Camera-type eye (tissue), 1 donor: ENCODE data around the gene FES. TPM values are rescaled to one million over a fixed set of nuclear protein-coding genes. Genes with fewer than 3 reads are reported as not detected.

ENCODE experiments used
- total RNA-seq: library from RNA; depleted of rRNA; stranded (reverse); fragments of >200 nt; gene quantifications from one replicate; pipeline ENCODE4 v1.2.3, GENCODE V29; 2014

FES gene
- 35.7 TPM for total RNA-seq

DNA sequence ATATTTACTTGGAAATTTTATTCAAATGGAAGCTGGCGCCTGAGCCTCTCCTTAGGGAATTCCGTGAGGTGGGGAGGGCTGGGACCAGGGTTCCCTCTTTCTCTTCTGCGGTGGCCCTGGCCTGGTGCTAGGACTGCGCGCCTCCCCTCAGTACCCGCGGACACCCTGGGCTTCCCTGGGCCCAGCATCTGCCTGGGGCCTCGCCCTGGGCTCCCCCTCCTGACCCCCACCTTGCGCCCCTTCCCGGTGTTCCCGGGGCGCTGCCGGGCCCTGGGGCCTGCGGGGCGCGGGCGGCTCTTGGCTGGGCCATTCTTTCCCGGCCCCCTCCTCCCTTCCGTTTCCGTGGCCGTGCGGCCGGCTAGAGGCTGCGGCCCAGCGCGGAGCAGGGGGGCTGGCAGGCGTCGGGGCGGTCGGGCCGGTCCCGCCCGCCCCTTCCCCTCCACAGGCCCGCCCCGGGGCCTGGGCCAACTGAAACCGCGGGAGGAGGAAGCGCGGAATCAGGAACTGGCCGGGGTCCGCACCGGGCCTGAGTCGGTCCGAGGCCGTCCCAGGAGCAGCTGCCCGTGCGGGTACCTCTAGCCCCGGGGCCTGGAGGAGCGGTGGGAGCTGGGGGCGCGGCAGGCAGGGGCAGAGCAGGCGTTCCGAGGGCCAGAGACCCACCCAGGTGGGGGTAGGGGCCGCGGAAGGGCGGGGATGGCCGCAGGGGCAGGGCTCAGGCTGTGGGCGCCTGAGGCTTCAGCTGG is at the start of gene FES:
TSS of gene FES (plus strand) at position 529 of the 743 bp plus-strand sequence. CDS start 542 bp downstream, outside the sequence.

DNA sequence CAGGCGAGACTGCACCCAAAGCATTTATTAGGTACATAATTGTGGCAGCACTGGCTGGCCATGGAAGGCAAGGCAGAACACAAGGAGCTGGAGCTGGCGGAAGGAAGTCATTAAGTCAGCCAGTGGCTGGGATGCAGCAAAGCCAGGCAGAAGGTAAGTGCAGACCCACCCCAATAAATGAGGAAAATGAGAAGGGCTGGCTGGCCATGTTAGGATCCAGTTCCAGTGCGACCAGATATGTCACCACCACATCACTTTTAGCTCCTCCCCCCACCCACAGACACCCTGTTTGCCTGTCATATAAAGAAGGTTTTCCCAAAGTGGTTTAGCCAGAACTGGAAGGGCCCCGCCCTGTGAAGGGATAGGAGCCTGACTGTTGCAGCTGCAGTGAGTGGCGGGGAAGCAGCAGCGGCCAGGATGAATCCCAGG is 16.0 kb upstream of the FES start, which contains the start of gene FURIN:
TSS of gene FURIN (plus strand) at position 328 of the 429 bp plus-strand sequence. CDS start 7,153 bp downstream, outside the sequence.

DNA sequence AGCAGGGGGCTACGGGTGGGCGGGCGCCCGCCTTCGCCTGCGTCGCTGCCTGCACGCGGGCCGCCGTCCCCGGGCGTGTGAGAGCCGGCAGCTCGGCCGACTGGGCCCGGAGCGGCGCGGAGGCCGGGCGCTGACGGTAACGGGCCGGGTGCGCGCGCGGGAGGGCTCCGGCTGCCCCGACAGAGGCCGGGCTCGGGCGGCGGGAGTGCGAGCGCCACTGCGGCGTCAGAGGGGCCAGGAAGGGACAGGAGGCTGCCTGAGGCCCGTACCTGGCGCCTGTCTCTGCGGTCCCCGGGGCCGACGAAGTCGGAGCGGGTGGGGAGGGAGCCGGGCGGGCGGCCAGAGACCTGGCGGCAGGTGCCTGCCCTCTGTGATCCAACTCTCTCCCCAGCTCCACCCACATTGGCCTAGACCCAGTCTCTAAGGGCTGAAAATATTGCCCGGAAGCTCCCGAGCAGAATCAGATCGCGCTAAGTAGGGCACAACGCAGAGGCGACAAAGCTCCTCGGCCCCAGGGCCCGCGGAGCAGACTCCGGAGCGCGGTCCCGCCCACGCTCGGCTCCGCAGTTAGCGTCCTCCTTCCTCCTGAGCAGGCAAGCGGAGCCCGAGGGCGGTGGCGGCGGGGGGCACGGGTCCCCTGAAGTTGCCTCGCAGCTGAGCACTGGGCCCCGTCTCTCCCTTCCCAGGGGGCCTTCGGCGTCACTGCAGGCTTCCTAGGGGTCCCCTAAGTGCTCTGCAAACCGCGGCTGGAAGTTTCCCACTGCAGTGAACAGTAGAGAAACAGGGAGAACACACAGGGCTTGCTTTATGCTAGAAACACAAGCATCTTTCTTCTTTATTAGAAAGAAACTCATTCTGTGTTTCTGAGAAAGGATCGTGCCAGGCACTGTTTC is 18.8 kb downstream of the FES start, which contains the start of gene MAN2A2:
TSS of gene MAN2A2 (plus strand) at position 463 of the 893 bp plus-strand sequence. CDS start 906 bp downstream, outside the sequence.

DNA sequence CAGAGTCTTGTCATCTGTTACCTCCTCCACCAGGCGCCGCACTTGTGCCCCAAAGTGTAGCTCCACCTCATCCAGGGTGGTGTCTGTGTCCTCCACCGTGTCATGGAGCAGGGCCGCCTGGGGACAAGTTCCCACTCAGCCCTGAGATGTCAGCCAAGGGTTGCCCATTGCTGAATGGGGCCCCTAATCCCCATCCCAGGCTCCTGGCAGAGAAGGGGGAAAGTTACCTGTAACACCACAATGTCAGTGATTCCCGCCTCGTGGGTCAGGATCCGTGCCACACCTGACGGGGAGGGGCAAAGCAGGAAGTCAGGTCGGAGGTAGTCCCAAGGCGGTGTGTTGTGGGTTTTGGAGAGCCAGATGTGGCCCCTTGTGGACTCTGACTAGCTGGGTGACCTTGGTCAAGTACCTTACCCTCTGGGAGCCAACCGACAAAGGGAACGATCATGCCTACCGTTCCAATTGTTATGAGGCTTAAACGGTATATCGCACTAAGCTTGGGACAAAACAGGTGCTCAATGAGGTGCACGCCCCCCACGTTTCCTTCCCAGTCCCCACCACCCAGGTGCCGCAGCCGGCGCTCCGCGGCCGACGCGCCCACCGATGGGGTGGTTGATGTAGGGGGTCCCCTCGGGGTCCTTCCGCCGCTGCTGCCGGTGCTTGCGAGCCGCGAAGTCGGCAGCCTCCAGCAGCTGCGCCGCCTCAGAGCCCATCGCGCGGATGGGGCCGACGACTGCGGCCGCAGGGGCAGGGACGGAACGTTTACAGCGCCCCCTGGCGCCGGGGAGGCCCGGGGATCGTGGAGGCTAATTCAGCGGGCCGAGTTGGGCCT is 47.7 kb downstream of the FES start, which contains the start of gene HDDC3:
TSS of gene HDDC3 (minus strand) at position 722 of the 832 bp plus-strand sequence. CDS start at position 713, 9 bp downstream.

DNA sequence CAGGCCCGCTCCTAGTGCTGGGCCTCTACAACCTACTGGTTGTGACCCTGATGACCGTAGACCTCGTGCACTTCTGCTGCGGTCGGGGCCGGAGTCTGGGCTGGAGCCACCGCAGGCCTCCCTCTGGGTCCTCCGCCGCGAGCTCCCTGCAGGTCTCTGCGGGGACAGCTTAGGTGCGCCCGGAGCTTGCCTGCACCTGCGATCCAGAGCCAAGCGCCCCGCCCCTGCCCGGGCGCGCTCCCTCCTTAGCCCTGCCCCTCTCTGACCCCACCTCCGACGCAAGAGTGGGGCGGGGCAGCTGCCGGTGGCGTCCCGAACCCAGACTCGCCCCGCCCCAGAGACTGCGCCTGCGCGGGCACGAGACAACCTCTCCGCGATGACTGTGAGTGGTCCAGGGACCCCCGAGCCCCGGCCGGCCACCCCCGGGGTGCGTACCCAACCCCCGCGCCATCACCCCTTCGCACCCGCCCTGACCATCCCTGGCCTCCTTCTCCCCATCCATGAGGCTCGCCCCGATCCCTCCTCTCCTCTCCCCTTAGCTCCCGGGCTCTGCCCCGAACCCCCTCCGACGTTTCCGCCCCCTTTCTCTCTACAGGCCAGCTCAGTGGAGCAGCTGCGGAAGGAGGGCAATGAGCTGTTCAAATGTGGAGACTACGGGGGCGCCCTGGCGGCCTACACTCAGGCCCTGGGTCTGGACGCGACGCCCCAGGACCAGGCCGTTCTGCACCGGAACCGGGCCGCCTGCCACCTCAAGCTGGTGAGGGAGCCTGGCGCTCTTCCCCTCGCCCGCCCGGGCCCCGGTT is 50.8 kb downstream of the FES start, which contains the start of gene UNC45A:
TSS of gene UNC45A (plus strand) at position 337 of the 803 bp plus-strand sequence. CDS start at position 377, 40 bp downstream.

Other genes starting within 250 kb of the FES start
- 5.5 TPM for gene BLM, start 167.2 kb upstream of the FES start, total RNA-seq
- 30.1 TPM for gene FURIN, start 15.9 kb upstream of the FES start, total RNA-seq
- 48.2 TPM for gene MAN2A2, start 18.8 kb downstream of the FES start, total RNA-seq
- 13.9 TPM for gene HDDC3, start 48.0 kb downstream of the FES start, total RNA-seq
- gene UNC45A, start 50.8 kb downstream of the FES start, total RNA-seq, result 59.3 TPM
- gene RCCD1, start 70.4 kb downstream of the FES start, total RNA-seq, result 20.5 TPM
- gene PRC1, start 110.0 kb downstream of the FES start, total RNA-seq, result 63.7 TPM
- 10.7 TPM for gene VPS33B, start 138.1 kb downstream of the FES start, total RNA-seq
- gene SV2B, start 215.8 kb downstream of the FES start, total RNA-seq, result 112 TPM